Fibroblast of the aortic adventitia (primary cell): Measurements from ENCODE around the gene SSPN. TPM values are rescaled to one million over a fixed set of nuclear protein-coding genes. Genes with fewer than 3 reads are reported as not detected.
A peak's percentile ranks its signal among the peaks of the same experiment; 100 is the strongest.

Experiments used
- DNase-seq: peaks from one replicate; pipeline ENCODE4 v3.0.0-alpha.2; 2010; ENCODE audit warnings: low read depth
- H3K4me3 ChIP-seq: 2 replicates; pipeline ENCODE4 v1.5.1; 2011; ENCODE audit warnings: low read depth, mild to moderate bottlenecking, control low read depth, low read length, moderate library complexity
- CTCF ChIP-seq: IDR thresholded peaks from 2 replicates; pipeline ENCODE4 v1.5.1; 2011; ENCODE audit warnings: mild to moderate bottlenecking, low read length, control low read depth, inconsistent platforms; ENCODE audit not compliant: insufficient read depth
- total RNA-seq: library from RNA; depleted of rRNA; stranded (reverse); fragments of >200 nt; gene quantifications from 2 replicates; pipeline ENCODE4 v1.2.3, GENCODE V29; 2012; ENCODE audit warnings: low replicate concordance

Gene SSPN
- total RNA-seq, 1 donor: 23.0 TPM

- no peak for TF ChIP-seq CTCF
- no peak overlapping the region for H3K4me3 ChIP-seq
- DNase-seq: no peak
Measured at GRCh38 chr12:26244503-26244902, 49.1 kb downstream of the SSPN start.

DNA sequence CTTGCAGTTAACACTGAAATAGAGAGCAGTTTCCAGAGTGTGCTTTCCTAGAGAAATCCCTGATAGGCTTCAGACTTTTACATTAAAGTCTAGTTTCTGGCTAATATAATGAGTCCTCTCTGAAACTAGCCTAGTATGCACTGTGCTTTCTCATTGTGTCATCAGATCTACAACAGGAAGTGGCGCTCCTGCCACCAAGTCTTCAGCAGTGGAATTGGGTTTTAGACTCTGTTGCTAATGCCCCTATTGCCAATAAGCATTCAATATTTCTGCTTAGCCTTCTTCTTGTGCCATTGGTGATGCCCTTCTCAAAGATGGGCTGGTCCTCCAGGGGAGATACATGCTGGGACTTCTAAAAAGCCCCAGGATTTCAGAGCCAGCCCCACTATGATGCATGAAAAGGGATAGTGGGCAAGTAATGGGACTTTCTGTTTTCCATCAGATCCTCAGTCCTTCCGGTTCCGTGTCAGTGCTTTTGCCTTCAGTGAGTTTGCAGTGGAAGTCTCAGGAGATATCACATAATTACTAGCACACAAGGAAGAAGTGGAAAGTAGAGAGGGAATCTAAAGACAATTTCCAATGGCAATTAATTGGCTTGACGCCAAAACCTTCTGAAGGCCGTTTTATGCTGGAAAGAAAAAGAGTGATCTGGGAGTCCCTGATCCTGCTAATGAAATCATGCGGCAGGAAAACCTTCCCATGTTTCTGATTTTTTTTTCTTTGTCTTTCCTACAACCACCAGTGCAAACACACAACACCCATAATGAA is 50.0 kb downstream of the SSPN start:
- no peak for DNase-seq
- no peak for TF ChIP-seq CTCF
- H3K4me3 ChIP-seq: no peak overlapping the region

GRCh38 chr12:26246483-26247164 is 51.3 kb downstream of the SSPN start:
- TF ChIP-seq CTCF: no peak
- no peak overlapping the region for H3K4me3 ChIP-seq
- DNase-seq: no peak

DNA sequence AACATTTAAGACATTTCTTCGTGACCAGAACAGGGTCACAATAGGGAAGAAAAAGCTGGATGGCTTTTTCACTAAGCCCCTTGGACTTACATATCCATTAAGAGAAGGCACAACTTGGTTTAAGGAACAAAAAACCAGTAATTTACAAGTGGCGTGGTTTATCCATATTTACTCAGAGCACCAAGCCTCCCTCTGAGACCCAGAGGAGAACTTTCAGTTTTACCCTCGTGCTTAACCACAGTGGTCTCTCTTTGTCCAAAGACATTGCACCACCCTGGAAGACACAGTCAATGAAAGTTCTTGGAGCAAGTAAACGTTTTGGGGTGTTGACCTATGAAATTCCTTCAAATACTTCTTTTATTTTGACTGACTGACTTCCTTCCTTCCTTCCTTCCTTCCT is 52.5 kb downstream of the SSPN start:
- TF ChIP-seq CTCF: no peak
- DNase-seq: no peak
- H3K4me3 ChIP-seq: no peak overlapping the region

DNA sequence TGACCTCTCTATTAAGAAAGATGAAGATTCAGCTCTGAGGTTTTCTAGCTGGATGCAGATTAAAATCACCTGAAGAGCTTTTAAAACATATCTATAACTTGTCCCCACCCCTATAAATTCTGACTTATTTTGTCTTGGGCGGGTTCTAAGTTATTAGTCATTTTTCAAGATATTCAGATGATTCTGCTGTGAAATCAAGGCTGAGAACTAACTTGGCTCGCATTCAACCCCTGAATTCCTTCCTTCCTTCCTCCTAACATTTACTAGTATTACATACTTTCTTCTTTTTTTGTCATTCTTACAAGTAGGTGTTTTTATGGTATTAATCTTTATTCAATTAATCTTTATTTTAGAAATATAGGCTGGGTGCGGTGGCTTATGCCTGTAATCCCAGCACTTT is 55.4 kb downstream of the SSPN start:
- no peak overlapping the region for H3K4me3 ChIP-seq
- TF ChIP-seq CTCF: no peak
- peak; percentile 73 for DNase-seq

- DNase-seq: peak; percentile 99
- H3K4me3 ChIP-seq: no peak overlapping the region
- no peak for TF ChIP-seq CTCF
Measured at GRCh38 chr12:26251600-26251999, 56.2 kb downstream of the SSPN start.
